ENCODE measurements around the gene TMEM255B.
"Not testable (repeated sequence)": the region's sequence is repeated elsewhere in the genome, so short reads cannot be mapped to it uniquely, and the experiment has no call there.

TMEM255B gene

GRCh38 chr13:113758651-113759524 lies at the start of gene TMEM255B:
TMEM255B (plus strand) TSS chr13:113759226; CDS start chr13:113759270, 44 bp downstream.
- DNase-seq (ENCODE audit: low read depth, low spot score): no peak

DNA sequence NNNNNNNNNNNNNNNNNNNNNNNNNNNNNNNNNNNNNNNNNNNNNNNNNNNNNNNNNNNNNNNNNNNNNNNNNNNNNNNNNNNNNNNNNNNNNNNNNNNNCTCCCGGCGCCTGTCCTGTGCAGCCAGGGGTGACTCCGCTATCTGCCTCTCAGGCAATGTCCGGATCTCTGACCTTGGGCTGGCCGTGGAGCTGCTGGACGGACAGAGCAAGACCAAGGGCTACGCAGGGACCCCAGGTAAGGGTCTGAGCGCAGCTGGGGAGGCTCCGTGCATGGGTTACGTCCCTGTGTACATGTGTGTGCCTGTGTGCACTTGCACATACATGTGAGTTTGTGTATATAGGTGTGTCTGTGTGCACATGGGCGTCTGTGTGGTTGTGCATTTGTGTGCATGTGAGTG lies 36.1 kb upstream of the TMEM255B start:
- DNase-seq (ENCODE audit: low read depth, low spot score): no peak

GRCh38 chr13:113723410-113724015 lies 35.5 kb upstream of the TMEM255B start:
- DNase-seq (ENCODE audit: low read depth, low spot score): no peak

DNA sequence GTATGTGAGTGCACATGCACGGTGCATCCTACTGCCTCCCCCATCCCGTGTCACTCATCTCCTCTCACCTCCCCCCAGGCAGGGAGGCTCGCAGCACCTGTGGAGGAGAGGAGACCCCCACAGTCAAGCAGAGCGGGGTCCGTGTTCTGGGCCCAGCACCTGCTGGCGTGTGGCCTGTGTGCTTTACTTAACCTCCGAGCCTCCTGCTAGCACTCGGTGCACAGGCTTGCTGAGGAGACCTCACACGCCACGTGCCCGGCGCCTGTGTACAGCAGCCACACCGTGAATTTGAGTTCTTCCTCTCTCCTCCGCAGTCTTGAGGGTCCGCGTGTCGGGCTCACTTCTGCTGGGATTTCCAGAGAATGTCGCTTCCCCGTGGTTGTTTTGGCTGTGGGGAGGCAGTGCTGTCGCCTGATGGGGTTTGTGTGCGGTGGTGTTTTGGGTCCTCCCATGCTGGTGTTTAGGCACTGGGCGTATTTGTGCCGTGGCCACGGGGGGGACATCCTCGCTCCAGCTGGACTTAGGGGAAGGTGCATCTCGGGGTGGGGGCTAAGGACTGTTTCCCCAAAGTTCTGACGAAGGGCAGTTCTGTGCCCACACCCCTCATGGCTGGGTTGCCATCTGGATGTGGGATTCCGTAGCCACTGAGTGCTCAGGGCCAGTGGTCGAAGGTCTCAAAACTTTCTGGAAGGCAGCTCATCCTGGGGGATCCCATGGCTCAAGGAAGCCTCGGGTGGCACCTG lies 34.8 kb upstream of the TMEM255B start:
- no peak for DNase-seq (ENCODE audit: low read depth, low spot score)

- DNase-seq (ENCODE audit: low read depth, low spot score): peak; percentile 20
Measured at GRCh38 chr13:113724780-113725315, 34.2 kb upstream of the TMEM255B start.

DNA sequence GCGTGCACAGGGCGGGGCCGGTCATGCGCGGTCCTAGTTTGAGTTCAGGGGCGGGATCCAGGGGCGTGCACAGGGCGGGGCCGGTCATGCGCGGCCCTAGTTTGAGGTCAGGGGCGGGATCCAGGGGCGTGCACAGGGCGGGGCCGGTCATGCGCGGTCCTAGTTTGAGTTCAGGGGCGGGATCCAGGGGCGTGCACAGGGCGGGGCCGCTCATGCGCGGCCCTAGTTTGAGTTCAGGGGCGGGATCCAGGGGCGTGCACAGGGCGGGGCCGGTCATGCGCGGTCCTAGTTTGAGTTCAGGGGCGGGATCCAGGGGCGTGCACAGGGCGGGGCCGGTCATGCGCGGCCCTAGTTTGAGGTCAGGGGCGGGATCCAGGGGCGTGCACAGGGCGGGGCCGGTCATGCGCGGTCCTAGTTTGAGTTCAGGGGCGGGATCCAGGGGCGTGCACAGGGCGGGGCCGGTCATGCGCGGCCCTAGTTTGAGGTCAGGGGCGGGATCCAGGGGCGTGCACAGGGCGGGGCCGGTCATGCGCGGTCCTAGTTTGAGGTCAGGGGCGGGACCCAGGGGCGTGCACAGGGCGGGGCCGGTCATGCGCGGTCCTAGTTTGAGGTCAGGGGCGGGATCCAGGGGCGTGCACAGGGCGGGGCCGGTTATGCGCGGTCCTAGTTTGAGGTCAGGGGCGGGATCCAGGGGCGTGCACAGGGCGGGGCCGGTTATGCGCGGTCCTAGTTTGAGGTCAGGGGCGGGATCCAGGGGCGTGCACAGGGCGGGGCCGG lies 33.5 kb upstream of the TMEM255B start:
- DNase-seq (ENCODE audit: low read depth, low spot score): not testable (repeated sequence)

DNA sequence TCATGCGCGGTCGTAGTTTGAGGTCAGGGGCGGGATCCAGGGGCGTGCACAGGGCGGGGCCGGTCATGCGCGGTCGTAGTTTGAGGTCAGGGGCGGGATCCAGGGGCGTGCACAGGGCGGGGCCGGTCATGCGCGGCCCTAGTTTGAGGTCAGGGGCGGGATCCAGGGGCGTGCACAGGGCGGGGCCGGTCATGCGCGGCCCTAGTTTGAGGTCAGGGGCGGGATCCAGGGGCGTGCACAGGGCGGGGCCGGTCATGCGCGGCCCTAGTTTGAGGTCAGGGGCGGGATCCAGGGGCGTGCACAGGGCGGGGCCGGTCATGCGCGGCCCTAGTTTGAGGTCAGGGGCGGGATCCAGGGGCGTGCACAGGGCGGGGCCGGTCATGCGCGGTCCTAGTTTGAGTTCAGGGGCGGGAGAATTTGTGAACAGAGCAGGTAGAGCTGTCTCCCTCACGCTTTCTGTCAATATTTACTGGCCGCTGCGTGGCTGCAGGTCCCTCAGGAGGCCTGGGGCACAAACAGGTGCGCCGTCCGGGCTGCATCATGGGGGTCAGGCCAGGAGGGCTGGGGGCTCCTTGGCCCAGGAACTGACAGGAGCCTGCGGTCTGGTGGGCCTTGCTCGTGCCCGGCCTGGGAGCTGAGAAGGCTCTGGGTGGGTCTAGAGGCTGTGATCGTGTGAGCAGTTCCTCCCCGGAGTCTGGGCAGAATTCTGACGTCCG lies 32.8 kb upstream of the TMEM255B start:
- DNase-seq (ENCODE audit: low read depth, low spot score): not testable (repeated sequence)

- DNase-seq (ENCODE audit: low read depth, low spot score): no peak
Measured at GRCh38 chr13:113726961-113727411, 32.0 kb upstream of the TMEM255B start.

DNA sequence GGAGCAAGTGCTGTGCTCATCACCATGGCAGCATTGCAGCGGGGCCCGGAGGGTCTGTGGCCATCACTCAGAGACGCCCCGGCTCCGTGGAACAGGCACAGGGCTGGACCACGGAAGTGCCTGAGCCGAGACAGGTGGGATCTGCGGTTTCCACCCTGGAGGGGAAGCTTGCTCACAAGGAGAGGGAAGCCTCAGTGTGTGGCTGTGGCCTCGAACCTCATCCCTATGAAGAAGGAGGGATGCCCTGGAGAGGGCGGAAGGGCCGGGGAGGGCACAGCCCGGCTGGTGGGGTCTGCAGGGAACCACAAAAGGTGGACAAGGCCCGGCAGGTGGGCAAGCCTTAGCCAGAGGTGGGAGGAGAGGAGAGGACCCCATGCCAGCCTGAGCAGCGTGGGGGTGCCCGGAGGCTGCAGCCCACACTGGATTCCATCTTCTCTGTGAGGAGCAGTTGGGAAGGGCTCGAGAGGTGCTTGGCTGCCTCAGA lies 30.4 kb upstream of the TMEM255B start:
- DNase-seq (ENCODE audit: low read depth, low spot score): no peak

GRCh38 chr13:113729187-113730019 lies 29.6 kb upstream of the TMEM255B start:
- no peak for DNase-seq (ENCODE audit: low read depth, low spot score)

GRCh38 chr13:113730258-113730691 lies 28.8 kb upstream of the TMEM255B start:
- no peak for DNase-seq (ENCODE audit: low read depth, low spot score)

- no peak for DNase-seq (ENCODE audit: low read depth, low spot score)
Measured at GRCh38 chr13:113730831-113731191, 28.2 kb upstream of the TMEM255B start.

DNA sequence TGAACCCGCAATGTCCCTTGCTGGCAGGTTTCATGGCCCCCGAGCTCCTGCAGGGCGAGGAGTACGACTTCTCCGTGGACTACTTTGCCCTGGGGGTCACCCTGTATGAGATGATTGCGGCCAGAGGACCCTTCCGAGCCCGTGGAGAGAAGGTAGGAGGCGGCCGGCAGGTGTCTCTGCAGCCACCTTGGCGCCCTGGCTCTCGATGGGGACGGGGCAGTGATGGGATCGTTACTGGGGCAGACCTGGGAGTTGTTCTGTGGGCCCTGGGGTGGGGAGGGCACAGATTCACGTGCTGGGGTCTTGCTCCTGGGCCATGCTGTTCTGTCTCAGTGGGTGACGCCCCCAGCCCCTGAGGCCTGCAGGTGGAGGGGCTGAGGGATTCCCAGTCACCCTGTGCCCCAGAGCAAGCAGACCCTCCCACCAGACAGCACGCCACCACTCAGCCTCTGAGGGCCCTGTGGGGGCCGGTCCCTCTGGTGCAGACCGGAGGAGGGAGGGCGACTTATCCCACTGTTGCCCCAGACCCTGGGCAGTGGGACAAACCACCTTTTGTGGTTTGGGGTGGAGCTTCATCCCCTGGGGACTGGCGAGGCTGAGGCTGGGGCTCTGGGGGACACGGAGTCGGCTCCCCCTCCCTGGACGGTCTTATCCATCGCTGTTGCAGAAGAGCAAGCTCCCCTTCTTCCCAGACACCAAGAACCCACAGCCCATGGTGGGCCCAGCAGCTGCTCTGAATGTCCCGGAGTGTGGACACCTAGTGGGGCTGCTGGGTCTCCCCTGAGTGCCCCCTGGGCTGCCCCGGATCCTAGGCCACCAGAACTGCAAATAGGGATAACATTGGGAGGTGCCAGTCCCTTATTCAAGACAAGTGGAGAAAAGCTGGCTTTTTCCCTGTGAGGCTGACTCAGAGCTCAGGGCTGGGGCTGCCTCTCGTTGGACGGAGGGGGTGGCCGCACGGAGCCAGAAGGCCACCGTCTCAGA lies 27.5 kb upstream of the TMEM255B start:
- no peak for DNase-seq (ENCODE audit: low read depth, low spot score)

DNA sequence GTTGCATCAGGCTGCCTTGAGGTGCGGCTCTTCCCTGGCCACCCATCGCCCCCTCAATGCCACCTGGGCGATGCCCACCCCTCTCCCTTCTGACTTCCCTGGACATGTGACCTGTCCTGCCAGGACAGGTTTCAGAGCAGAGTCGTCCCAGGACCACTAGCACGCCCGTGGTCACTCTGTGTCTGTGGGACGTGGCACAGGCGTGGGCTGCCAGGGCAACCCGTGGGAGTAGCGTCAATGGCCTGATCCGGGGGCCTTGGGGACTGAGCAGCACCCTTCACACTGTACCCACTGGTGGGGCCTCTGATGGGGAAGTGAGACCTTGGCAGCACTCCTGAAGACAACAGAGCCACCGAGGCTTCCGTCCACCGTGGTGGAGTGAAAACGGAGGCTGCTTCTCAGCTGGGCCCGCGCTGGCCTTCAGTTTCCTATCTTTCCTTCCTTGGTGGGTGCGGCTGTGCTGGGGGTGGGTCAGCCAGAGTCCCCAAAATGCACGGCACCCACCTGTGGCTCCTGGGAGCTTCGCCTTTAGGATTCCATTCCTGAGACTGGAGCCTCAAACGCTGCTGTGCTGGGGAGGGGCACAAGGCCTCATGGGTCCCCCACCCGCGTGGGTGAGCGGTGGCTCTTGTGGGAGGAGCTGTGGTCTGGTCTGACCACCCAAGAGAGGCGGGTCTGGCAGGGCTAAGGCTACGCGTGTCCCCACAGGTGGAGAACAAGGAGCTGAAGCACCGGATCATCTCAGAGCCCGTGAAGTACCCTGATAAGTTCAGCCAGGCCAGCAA lies 26.7 kb upstream of the TMEM255B start:
- no peak for DNase-seq (ENCODE audit: low read depth, low spot score)

DNA sequence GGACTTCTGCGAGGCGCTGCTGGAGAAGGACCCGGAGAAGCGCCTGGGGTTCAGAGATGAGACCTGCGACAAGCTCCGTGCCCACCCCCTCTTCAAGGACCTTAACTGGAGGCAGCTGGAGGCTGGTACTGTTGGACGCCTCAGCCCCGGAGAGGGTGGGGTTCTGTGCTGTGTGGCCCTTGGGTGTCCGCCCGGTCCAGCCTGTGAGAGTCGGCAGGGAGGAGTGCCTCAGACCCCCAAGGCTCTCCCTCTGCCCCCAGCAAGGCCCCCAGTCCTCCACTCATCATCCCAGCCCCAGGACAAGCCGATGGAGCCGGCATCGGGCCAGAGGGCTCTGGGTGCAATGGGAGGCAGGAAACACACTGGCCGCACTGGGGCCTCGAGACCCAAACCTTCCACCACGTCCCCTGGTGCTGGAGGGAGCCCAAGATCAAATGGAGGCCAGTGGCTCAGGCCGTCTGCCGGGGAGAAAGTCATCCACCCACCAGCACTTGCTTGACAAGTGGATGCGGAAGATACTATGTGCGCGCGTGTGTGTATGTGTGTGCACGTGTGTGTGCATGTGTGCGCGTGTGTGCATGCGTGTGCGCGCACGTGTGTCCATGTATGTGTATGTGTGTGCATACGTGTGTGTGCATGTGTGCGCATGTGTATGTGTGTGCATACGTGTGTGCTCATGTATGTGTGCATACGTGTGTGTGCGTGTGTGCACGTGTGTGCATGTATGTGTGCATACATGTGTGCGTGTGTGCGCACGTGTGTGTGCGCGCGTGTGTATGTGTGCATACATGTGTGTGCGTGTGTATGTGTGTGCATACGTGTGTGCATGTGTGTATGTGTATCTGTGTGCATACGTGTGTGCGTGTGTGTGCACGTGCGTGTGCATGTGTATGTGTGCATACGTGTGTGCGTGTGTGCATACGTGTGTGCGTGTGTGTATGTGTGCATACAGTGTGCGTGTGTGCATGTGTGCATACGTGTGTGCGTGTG lies 25.8 kb upstream of the TMEM255B start:
- no peak for DNase-seq (ENCODE audit: low read depth, low spot score)
